Measurements from ENCODE around the gene OSGEP. TPM values are rescaled to one million over a fixed set of nuclear protein-coding genes. Genes with fewer than 3 reads are reported as not detected.

OSGEP gene
- 10 to 100 TPM; 17.6 to 25.3 (median 21.8) TPM for total RNA-seq
- 10 to 100 TPM; 32.3 to 37.6 TPM for polyA plus RNA-seq
- long read RNA-seq, donor 1, transcript OSGEP-201 (11 exons, 2,002 nt) = major isoform, 17 of 19 reads
- long read RNA-seq, donor 1, partial matches to known transcripts = 0 of 19 reads
- long read RNA-seq, donor 1, other reads (novel, unspliced or antisense) = 2 of 19 reads
- long read RNA-seq, donor 2, transcript OSGEP-201 (11 exons, 2,002 nt) = major isoform, 18 of 26 reads
- long read RNA-seq, donor 2, partial matches to known transcripts = 5 of 26 reads
- long read RNA-seq, donor 2, other reads (novel, unspliced or antisense) = 3 of 26 reads
- long read RNA-seq, donor 3, transcript OSGEP-201 (11 exons, 2,002 nt) = major isoform, 36 of 44 reads
- long read RNA-seq, donor 3, partial matches to known transcripts = 1 of 44 reads
- long read RNA-seq, donor 3, other reads (novel, unspliced or antisense) = 6 of 44 reads

- WGBS, 2 donors = 0% methylated on average over 56 of the region's 56 CpGs
- no peaks in the 10 kb centered on the region for H3K9me3 ChIP-seq
- TF ChIP-seq CTCF (IDR thresholded peaks at IDR 0.05) = no peak
- peak within 1 kb of the TSS; percentile 66 to 98 (median 74) for H3K4me3 ChIP-seq
- intact Hi-C loops (cut with DNase I) = loop anchor here in 7 of 10 donors (1.0 to 10.0 kb wide), 7 partner anchors 37 to 158 kb away; partner anchors contain the start of genes PARP2 (in 4 of the 7) and TEP1 (in 2 of the 7)
- H3K27ac ChIP-seq = peak within 1 kb of the TSS; percentile 83 to 97 (median 91)
- ATAC-seq = peak; percentile 96 to 99 (median 97)
- peak; percentile 96 to 99 for DNase-seq
- peaks cover 0 to 62% (median 33%) of the 10 kb centered on the region in 9 donors for H3K4me1 ChIP-seq
- no peaks in the 10 kb centered on the region for H3K27me3 ChIP-seq
- peaks cover 0 to 66% (median 50%) of the 10 kb centered on the region in 9 donors for H3K36me3 ChIP-seq
Measured at GRCh38 chr14:20454516-20455354, at the start of gene OSGEP, which contains the start of gene APEX1. TSS of gene OSGEP (minus strand) at chr14:20454812. CDS start at chr14:20454683, 129 bp downstream. TSS of gene APEX1 (plus strand) at chr14:20455226. CDS start at chr14:20455646, 420 bp downstream.

GRCh38 chr14:20503898-20504297, 49.3 kb upstream of the OSGEP start:
- intact Hi-C loops (cut with DNase I) = no loop called here
- TF ChIP-seq CTCF (IDR thresholded peaks at IDR 0.05) = no peak
- no peaks in the 10 kb centered on the region for H3K36me3 ChIP-seq
- DNase-seq (no peak), ATAC-seq (peak in 4 of 8 donors; percentile 7 to 35 (median 29))
- H3K27me3 ChIP-seq = no peaks in the 10 kb centered on the region
- H3K4me3 ChIP-seq = no peak overlapping the region
- 47 to 54% methylated on average over 6 of the region's 6 CpGs for WGBS, 2 donors
- peak overlapping the region in 5 of 10 donors; percentile 16 to 64 (median 41) for H3K27ac ChIP-seq
- H3K9me3 ChIP-seq = no peaks in the 10 kb centered on the region
- peaks cover 0 to 16% (median 4%) of the 10 kb centered on the region in 9 donors for H3K4me1 ChIP-seq

- intact Hi-C loops (cut with DNase I) = no loop called here
- Histone ChIP-seq H3K4me3 (no peak overlapping the region), H3K4me1 (peaks cover 0 to 24% (median 11%) of the 10 kb centered on the region in 9 donors), H3K27me3 (no peaks in the 10 kb centered on the region), H3K9me3 (no peaks in the 10 kb centered on the region), H3K36me3 (no peaks in the 10 kb centered on the region), H3K27ac (no peak overlapping the region)
- ATAC-seq (no peak), DNase-seq (no peak)
- no peak for TF ChIP-seq CTCF (IDR thresholded peaks at IDR 0.05)
- 98 to 99% methylated on average over 2 of the region's 2 CpGs for WGBS, 2 donors
Measured at GRCh38 chr14:20501346-20501745, 46.7 kb upstream of the OSGEP start.

GRCh38 chr14:20499881-20500280, 45.3 kb upstream of the OSGEP start:
- ATAC-seq (no peak), DNase-seq (no peak)
- H3K27ac ChIP-seq = peak overlapping the region in 8 of 10 donors; percentile 53 to 84 (median 73)
- H3K9me3 ChIP-seq = no peaks in the 10 kb centered on the region
- H3K27me3 ChIP-seq = no peaks in the 10 kb centered on the region
- no peak for TF ChIP-seq CTCF (IDR thresholded peaks at IDR 0.05)
- H3K36me3 ChIP-seq = no peaks in the 10 kb centered on the region
- peaks cover 0 to 27% (median 11%) of the 10 kb centered on the region in 9 donors for H3K4me1 ChIP-seq
- 87 to 92% methylated on average over 5 of the region's 5 CpGs for WGBS, 2 donors
- intact Hi-C loops (cut with DNase I) = no loop called here
- no peak overlapping the region for H3K4me3 ChIP-seq

All from heart right ventricle (tissue), 16 donors.